OCI-M1 (cell line): ENCODE measurements around the gene CHAC2.

Source experiments
- DNase-seq: peaks from one replicate; lab custom pipeline; 2025; lab: John Stamatoyannopoulos, UW

The CHAC2 gene

DNA sequence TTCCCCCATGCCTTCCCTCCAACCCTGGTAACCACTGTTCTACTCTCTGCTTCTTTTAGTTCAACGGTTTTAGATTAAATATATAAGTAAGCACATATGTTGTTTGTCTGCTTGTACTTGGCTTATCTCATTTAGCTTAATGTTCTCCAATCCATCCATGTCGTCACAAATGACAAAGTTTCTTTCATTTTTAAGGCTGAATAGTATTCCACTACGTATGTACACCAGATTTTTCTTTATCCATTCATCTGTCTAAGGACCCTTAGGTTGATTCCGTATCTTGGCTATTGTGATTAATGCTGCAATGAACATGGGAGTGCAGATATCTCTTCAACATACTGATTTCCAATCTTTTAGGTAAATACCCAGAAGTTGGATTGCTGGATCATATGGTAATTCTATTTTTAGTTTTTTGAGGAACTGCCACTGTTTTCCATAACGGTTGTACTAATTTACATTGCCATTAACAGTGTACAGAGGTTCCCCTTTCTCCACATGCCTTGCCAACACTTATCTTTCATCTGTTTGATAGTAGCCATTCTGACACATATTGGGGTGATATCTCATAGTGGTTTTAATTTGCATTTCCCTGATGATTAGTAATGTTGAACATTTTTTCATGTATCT is 11.0 kb downstream of the CHAC2 start:
- DNase-seq = peak; percentile 59

DNA sequence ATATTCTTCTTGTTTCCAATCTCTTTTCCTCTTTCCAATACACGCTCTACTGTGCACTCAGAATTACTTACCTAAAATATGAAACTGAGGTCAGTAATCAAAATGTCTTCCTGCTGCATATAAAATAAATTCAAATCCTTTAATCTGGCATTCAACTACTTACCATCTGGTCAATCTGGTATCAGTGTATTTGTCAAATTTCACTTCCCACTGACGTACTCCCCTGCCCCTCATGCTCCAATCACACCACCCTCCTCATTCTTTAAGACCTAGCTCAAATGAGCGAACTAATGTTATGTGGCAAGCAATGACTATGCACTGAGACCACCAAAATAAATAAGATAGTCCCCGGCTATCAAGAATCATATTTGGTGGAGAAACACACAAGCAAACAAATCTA is 12.5 kb downstream of the CHAC2 start:
- DNase-seq = no peak

DNA sequence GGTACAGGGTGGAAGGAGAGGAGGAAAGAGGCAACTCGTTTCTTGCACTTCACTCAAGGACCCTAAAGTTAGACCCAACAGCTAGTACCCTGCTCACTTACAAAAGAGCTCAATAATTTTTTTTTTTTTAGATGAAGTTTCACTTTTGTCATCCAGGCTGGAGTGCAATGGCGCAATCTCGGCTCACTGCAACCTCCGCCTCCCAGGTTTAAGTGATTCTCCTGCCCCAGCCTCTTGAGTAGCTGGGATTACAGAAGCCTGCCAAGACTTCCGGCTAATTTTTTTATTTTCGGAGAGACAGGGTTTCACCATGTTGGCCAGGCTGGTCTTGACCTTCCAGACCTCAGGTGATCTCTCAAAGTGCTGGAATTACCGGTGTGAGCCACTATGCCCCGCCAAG is 15.1 kb downstream of the CHAC2 start:
- no peak for DNase-seq

DNA sequence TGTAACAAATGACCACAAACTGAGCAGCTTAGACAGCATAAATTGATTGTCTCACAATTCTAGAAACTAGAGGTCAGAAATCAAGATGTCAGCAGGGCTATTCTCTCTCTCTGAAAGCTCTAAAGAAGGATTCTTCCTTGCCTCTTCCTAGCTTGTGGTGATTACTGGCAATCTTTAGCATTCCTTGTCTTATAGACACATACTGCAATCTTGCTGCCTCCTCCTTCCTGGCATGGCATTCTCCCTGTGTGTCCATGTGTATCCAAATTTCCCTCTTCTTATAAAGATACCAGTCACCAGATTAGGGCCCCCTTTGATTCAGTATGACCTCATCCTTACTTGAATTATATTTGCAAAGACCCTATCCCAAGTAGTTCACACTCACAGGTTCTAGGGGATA is 16.8 kb downstream of the CHAC2 start:
- no peak for DNase-seq

DNA sequence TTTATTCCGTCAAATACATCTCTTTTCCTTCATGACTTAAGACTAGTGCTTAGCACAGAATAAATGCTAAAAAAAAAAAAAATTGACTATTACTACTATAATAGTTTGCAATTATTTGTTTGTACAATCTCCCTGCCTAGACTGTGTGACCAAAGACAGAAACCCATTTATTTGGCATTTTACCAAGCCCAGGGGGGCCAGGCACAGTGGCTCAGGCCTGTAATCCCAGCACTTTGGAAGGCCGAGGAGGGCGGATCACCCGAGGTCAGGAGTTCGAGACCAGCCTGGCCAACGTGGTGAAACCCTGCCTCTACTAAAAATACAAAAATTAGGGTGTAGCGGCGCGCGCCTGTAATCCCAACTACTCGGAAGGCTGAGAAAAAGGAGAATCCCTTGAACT is 17.8 kb downstream of the CHAC2 start:
- DNase-seq = no peak

DNA sequence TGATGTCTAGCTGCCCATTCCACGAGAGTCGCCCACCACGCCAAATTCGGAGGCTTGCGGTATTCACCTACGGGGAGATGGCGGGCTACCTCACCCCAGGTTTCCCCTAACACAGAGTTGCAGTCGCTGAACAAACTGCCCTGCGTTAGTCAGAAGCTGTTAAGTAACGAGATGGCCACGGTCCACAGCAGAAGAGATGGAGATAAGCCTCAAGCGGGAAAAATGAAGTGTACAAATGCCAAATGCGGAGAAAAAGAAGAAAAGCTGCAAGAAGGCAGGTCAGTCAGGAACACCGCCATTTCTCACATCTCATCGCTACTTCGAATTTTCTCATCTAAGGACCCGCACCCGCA is 18.7 kb downstream of the CHAC2 start:
- no peak for DNase-seq

DNA sequence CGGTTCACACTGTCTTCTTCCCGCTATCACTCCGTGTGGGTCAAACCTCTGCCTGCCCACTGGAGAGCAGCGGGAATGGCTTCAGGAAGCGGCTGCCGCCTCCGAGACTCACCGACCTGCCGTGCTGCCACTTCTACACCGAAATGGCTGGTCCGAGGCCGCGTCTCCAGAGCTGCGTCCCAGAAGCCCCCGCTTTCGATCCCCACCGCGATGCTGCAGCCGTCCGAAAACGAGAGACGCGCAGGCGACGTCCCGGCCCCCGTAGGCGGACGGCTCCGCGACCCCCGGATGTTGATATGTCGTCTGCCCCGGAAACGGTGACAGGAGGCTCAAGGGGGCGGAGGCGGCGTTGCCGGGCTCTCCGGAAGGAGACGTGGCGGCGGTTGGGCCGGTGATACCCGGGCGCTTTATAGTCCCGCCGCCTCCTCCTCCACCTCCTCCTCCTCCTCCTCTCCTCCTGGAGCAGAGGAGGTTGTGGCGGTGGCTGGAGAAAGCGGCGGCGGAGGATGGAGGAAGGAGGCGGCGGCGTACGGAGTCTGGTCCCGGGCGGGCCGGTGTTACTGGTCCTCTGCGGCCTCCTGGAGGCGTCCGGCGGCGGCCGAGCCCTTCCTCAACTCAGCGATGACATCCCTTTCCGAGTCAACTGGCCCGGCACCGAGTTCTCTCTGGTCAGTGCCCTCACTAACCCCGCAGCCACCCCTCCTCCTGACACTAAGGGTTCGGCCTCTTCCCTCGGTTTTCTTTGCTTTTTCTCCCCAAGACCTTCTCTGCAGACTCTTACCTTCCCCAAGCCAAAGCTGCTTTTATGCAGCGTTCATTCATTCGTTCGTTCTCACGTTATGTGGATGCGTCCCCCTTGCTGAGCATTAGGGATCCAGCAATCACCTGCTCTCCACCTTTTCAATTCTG is 19.4 kb downstream of the CHAC2 start, which contains the start of the genes ASB3 and ERLEC1:
Gene ASB3, minus strand, starts transcription at position 249 of the 909 bp plus-strand sequence. CDS start 21,381 bp downstream, outside the sequence.
Gene ERLEC1, plus strand, starts transcription at position 340 of the 909 bp plus-strand sequence. Its CDS starts 167 bp downstream, at position 507.
- peak; percentile 93 for DNase-seq

DNA sequence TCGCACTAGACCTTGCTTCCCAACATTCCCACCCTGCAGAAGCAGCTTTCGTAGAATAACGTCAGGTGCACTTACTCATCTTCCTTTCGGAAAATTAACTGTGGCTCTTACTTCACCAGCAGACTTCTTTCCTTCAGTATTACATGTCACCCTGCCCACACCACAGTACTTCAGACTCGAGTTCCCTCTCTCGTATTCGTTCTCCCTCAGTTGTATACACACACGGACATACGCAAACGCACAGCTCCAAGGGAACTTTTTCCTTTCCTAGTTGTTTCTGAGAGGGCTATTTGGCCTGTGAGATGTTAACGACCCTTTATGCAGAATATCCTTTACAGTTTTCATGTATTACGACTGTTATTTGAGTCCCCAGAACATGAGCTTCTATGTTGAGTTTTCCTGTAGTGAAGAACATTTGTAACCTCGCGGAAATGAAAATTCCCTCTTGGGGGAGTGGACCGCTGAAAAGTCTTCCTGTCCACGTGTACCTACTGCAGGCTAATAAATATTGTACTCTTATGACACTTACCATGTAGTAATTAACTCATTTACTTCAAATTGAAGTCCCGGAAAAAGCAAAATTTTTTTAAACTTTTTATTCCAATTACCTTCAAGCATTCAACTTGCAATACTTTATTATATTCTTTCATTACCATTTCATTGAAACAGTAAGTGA is 20.1 kb downstream of the CHAC2 start:
- DNase-seq = peak; percentile 42

DNA sequence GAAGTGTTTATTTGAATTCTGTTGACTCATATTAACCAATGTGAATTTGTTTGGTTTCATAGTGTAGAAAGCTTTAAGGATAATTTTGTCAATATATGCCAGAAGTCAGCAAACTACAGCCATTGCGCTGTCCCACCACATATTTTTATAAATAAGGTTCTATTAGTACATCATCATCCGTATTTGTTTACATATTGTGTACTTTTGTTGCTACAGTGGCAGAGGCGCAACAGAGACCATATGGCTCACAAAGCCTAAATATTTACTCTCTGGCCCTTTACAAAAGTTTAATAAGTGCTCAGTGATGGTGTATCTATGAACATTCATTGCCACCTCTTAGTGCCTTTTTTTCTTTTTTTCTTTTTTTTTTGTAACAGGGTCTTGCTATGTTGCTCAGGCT is 25.7 kb downstream of the CHAC2 start:
- no peak for DNase-seq

DNA sequence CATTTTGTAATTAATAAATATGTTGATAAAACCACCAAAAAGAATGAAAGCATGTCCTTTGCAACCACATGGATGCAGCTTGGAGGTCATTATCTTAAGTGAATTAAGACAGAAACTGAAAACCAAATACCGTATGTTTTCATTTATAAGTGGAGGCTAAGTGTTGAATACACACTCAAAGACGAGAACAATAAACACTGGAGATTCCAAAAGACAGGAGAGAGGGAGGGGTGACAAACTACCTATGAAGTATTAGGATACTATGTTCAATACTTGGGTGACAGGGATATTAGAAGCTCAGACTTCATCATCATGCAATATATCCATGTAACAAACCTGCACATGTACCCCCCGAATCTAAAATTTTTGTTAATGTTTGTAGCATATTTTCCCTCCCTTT is 26.2 kb downstream of the CHAC2 start:
- no peak for DNase-seq

DNA sequence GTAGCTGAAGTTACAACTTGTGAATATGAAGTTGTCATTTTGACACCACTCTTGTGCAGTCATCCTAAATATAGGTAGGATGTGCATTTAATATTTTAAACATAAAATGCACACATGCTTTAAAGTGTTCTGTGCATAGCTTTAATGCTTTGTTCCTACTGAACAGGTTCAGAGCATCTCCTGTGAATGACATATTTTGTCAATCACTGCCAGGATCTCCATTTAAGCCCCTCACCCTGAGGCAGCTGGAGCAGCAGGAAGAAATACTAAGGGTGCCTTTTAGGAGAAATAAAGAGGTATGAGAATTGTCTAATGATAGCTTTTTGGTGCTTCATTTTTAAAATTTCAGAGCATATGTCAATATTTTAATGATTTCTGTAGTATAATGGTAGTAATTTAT is 33.9 kb downstream of the CHAC2 start:
- DNase-seq = no peak

DNA sequence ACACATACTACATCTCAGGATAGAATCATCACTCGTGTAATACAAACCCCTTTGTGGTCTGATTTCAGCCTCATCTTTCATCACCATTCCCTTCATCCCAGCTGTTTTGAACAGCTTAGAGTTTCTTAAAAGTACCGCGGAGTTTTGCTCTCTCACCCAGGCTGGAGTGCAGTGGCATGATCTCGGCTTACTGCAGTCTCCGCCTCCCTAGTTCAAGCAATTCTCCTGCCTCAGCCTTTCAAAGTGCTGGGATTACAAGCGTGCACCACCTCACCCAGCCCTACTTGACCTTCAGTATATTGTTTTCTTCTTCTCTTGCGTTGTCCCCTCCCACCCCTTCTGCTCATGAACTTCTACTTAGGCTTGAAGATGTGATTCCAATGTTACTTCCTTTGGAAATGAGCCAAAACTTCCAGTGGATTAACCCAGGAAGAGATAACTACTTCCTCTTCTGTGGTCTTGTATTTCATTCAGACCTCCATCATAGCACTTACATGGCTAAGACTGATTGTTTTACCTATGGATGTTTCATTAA is 35.1 kb downstream of the CHAC2 start:
- no peak for DNase-seq

DNA sequence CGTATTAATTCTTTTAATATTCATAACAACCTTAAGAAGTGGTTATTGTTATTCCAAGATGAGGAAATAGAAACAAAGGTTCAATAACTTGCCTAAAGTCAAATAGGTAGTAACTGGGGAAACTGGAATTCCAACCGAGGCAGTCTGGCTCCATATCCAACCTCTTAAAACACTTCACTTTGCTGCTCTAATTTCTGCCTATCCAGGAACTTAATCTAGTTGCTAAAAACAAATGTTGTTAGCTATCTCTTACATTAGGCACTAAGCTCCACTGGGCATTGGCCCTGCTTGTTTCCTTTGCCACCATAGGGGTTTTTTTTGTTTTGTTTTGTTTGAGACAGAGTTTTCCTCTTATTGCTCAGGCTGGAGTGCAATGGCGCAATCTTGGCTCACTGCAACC is 44.0 kb downstream of the CHAC2 start:
- DNase-seq = no peak

DNA sequence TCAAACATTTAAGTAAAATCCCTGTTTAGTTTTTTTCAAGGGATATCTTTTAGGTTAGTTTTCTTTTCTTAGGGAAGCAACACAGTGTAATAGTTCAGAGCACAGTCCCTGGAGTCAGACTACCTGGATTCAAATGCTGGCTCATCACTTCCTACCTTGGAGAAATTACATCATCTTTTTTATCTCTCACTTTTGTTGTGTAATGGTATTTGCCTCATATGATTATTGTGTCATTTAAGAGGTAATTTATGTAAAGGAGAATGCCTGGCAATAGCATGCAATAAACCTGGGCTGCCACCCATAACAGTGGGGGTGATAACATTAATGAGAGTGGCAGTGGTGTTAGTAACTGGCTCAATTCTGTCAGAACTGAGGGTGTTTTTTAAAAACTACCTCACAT is 45.5 kb downstream of the CHAC2 start:
- no peak for DNase-seq

DNA sequence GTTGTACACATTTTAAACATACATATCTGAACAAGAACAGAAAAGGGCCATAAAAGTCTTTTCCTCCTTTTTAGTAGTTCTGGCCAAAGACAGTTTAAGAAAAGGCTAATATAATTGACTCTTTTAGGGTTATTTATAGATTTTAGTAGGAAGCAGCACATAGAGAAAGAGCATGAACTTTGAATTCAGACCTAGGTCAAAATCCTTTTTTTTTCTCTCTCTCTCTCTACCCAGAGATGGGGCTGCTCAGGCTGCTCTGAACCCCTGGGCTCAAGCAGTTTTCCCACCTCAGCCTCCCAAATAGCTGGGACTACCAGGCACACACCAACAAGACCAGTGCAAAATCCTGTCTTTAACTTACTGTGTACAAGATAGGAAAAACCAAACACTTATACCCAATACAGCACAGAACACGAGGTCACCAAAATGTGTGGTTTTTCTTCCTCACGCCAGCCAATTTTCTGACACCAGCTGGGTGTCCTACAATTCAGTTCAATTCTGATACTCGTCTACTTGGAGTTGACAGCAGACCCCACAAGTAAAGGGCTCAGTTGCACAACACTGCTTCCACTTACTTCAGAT is 51.3 kb downstream of the CHAC2 start:
- DNase-seq = no peak

DNA sequence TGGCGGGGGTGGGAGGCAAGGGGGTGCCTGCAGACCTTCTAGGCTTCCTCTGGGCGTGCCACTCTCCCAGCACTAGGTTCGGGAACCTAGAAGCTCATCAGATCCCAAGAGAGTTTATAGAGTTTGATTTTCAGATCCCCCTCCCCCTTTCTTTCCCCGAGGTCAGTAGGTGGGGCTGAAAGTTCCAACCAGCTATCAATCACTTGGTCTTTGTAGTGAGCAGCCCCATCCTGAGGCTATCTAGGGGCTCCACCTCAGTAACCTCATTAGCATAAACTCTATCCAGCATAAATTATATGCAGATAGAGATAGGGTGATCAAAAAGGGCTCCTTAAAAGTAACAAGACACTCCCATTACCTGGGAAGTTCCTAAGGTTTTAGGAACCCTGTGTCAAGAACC is 52.0 kb downstream of the CHAC2 start:
- no peak for DNase-seq

DNA sequence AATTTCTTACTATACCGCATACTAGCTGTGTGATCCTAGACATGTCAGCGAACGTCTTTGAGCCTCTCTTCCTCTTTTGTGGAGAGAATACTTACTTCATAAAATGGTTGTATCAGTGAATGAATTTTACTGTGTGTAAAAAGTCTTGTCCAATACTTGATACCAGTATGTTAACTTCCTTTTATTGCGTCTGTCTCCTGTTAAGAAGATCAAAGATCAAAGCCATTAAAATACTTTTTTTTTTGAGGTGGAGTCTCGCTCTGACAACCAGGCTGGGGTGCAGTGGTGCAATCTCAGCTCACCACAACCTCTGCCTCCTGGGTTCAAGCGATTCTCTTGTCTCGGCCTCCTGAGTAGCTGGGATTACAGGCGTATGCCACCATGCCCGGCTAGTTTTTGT is 52.4 kb downstream of the CHAC2 start:
- no peak for DNase-seq

DNA sequence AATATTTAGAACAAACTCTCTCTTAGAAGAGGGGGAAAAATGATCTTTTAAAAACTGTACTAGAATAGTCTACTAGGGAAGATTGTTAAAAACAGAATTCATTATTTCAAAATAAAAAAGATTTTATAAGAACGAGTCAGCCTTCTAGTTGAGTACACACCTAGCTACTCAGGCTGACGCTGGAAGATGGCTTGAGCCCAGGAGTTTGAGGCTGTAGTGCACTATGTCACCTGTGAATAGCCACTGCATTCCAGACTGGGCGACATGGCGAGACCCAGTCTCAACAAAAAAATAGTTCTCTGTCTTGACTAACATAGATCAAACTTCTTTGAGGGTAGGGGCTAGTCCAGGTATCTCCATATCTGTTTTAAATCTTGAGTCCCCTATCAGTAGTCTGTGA is 53.1 kb downstream of the CHAC2 start:
- DNase-seq = no peak

DNA sequence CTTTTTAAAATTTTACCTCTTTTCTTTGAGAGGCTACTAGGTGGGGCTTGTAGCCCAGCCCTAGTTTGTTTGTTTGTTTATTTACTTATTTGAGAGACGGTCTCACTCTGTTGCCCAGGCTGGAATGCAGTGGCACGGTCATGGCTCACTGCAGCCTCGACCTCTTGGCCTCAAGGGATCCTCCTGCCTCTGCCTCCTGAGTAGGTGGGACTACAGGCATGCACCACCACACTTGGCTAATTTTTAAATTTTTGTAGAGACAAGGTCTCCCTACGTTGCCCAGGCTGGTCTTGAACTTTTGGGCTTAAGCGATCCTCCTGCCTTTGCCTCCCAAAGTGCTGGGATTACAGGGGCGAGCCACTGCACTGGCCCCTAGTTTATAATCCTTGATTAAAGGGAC is 54.2 kb downstream of the CHAC2 start:
- DNase-seq = no peak

DNA sequence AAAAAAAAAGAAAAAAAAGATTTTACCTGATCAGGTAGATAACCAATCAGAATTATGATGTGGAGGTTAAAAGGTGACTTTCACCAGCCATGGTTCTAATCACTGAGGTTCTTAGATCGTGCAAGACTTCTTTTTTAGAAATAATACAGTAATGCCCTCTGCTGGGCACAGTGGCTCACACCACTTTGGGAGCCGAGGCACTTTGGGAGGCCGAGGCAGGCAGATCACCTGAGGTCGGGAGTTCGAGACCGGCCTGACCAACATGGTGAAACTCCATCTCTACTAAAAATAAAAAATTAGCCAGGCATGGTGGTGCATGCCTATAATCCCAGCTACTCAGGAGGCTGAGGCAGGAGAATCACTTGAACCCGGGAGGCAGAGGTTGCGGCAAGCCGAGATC is 56.0 kb downstream of the CHAC2 start:
- peak; percentile 31 for DNase-seq
